Activated T-helper 1 cell treated with anti-CD3 and anti-CD28 coated beads, Interleukin-2, amount 50 U/mL, for 16 hours (primary cell): ENCODE results near the gene MAP1LC3B.
"Not testable (repeated sequence)": the region's sequence is repeated elsewhere in the genome, so short reads cannot be mapped to it uniquely, and the experiment has no call there.

ENCODE experiments used
- DNase-seq, 2 donors: peaks; one replicate each; pipeline ENCODE4 v3.0.0-alpha.2; 2020; ENCODE audit warnings: low read depth in 1 of 2, low spot score in 1 of 2

The MAP1LC3B gene

GRCh38 chr16:87380403-87380802 lies 11.7 kb upstream of the MAP1LC3B start:
- no peak for DNase-seq

GRCh38 chr16:87380881-87381280 lies 11.3 kb upstream of the MAP1LC3B start:
- no peak for DNase-seq

- no peak for DNase-seq
Measured at GRCh38 chr16:87382023-87382785, 9.9 kb upstream of the MAP1LC3B start.

- DNase-seq = peak; percentile 78 to 90
Measured at GRCh38 chr16:87383505-87384161, 8.5 kb upstream of the MAP1LC3B start, which contains the start of gene FBXO31. TSS of gene FBXO31 (minus strand) at chr16:87383776. CDS start at chr16:87383744, 32 bp downstream.

- peak in 1 of 2 donors; percentile 37 for DNase-seq
Measured at GRCh38 chr16:87384162-87384874, 7.8 kb upstream of the MAP1LC3B start.

- not testable (repeated sequence) for DNase-seq
Measured at GRCh38 chr16:87384875-87385167, 7.3 kb upstream of the MAP1LC3B start.

GRCh38 chr16:87387942-87388817 lies 4.0 kb upstream of the MAP1LC3B start:
- peak; percentile 63 to 78 for DNase-seq

- no peak for DNase-seq
Measured at GRCh38 chr16:87388818-87389134, 3.4 kb upstream of the MAP1LC3B start.

- DNase-seq = no peak
Measured at GRCh38 chr16:87389245-87389644, 2.9 kb upstream of the MAP1LC3B start.

GRCh38 chr16:87389914-87390313 lies 2.2 kb upstream of the MAP1LC3B start:
- not testable (repeated sequence) for DNase-seq

- DNase-seq = no peak
Measured at GRCh38 chr16:87390641-87391323, 1.4 kb upstream of the MAP1LC3B start.

- no peak for DNase-seq
Measured at GRCh38 chr16:87391324-87391949, 699 bp upstream of the MAP1LC3B start.

- peak in 1 of 2 donors; percentile 27 for DNase-seq
Measured at GRCh38 chr16:87392821-87393679, 914 bp downstream of the MAP1LC3B start.

GRCh38 chr16:87393680-87394055 lies 1.5 kb downstream of the MAP1LC3B start:
- DNase-seq = no peak

- no peak for DNase-seq
Measured at GRCh38 chr16:87395181-87395842, 3.2 kb downstream of the MAP1LC3B start.

- DNase-seq = no peak
Measured at GRCh38 chr16:87404764-87405625, 12.9 kb downstream of the MAP1LC3B start.

- DNase-seq = no peak
Measured at GRCh38 chr16:87406495-87407088, 14.5 kb downstream of the MAP1LC3B start.
